B cell (primary cell): Measurements from ENCODE around the gene ARHGEF4. TPM values are rescaled to one million over a fixed set of nuclear protein-coding genes. Genes with fewer than 3 reads are reported as not detected.

Experiments
- ATAC-seq: fragments of 200-7000 bp; cut with Tn5 transposase; one replicate; pipeline ENCODE4 v1.10.0; 2021; ENCODE audit warnings: low read depth, mild to moderate bottlenecking, moderate number of reproducible peaks, moderate library complexity
- CTCF ChIA-PET: fragments of 350-600 bp; sonication (Branson Sonifier 250); formaldehyde crosslinking; loops from one replicate; lab custom pipeline; 2021; ENCODE audit warnings: antibody characterized with exemption, inconsistent platforms; lab: Charles Lee
- POLR2A ChIA-PET: fragments of 350-600 bp; sonication (Branson Sonifier 250); formaldehyde crosslinking; loops from one replicate; lab custom pipeline; 2021; ENCODE audit warnings: antibody characterized with exemption; lab: Charles Lee
- DNase-seq: peaks from one replicate; pipeline ENCODE4 v3.0.0; 2013
- H2AFZ ChIP-seq: 2 replicates; pipeline ENCODE4 v1.6.1; 2012; ENCODE audit warnings: mild to moderate bottlenecking, low read depth, low read length; ENCODE audit not compliant: insufficient read depth, poor library complexity, severe bottlenecking
- H3K27ac ChIP-seq, 2 donors: 1 replicate in 1 of 2; 2 replicates in 1 of 2; pipeline ENCODE4 v1.5.1; 2012 to 2013; ENCODE audit warnings: low read length in 2 of 2, mild to moderate bottlenecking in 2 of 2, moderate library complexity in 1 of 2
- H3K27me3 ChIP-seq, 4 experiments: fragments of 200-600 bp in 1 of 4; sonication (generic) in 1 of 4; replicated peaks in 1 of 4; 1 replicate in 2 of 4; 2 replicates in 2 of 4; pipeline versions ENCODE4 v1.6.1 to v1.7.0; 2013 to 2016; ENCODE audit warnings: low read length in 3 of 4, mild to moderate bottlenecking in 2 of 4, mixed read lengths in 1 of 4, moderate library complexity in 1 of 4; ENCODE audit not compliant: insufficient read depth in 4 of 4, control insufficient read depth in 3 of 4; ENCODE audit errors: control extremely low read depth in 1 of 4
- H3K36me3 ChIP-seq, 2 experiments: replicated peaks in 1 of 2; 1 replicate in 1 of 2; 2 replicates in 1 of 2; pipeline versions ENCODE4 v1.6.1 to v1.7.1; 2013; ENCODE audit warnings: low read length in 1 of 2; ENCODE audit not compliant: insufficient read depth in 2 of 2, control insufficient read depth in 1 of 2; ENCODE audit errors: control extremely low read depth in 1 of 2, extremely low read depth in 1 of 2
- H3K4me1 ChIP-seq, 2 donors: fragments of 200-600 bp in 1 of 2; sonication (generic) in 1 of 2; 1 replicate in 1 of 2; 2 replicates in 1 of 2; pipeline versions ENCODE4 v1.5.1 to v1.6.1; 2013 to 2017; ENCODE audit warnings: low read length in 2 of 2; ENCODE audit not compliant: control insufficient read depth in 2 of 2, insufficient read depth in 2 of 2
- H3K4me2 ChIP-seq: replicated peaks from 2 replicates; pipeline ENCODE3; 2012; ENCODE audit warnings: mild to moderate bottlenecking, low read depth, low read length; ENCODE audit not compliant: poor library complexity, severe bottlenecking
- H3K4me3 ChIP-seq, 5 experiments: fragments of 200-600 bp in 1 of 5; sonication (generic) in 1 of 5; 1 replicate in 3 of 5; 2 replicates in 2 of 5; pipeline versions ENCODE4 v1.5.1 to v1.7.0; 2011 to 2016; ENCODE audit warnings: low read length in 4 of 5, mild to moderate bottlenecking in 4 of 5, low read depth in 2 of 5, control low read depth in 1 of 5, moderate library complexity in 1 of 5; ENCODE audit not compliant: insufficient read depth in 1 of 5; ENCODE audit errors: control extremely low read depth in 1 of 5, extremely low read depth in 1 of 5
- H3K79me2 ChIP-seq: fragments of 200-600 bp; sonication (generic); one replicate; pipeline ENCODE4 v1.6.0; 2016; ENCODE audit warnings: low read length; ENCODE audit not compliant: control insufficient read depth, insufficient read depth
- H3K9ac ChIP-seq: fragments of 200-600 bp; sonication (generic); 2 replicates; pipeline ENCODE4 v1.6.1; 2017; ENCODE audit warnings: mild to moderate bottlenecking, low read length, moderate library complexity
- H3K9me3 ChIP-seq, 3 donors: one replicate each; pipeline versions ENCODE4 v1.6.1 to v1.7.1; 2013; ENCODE audit warnings: low read length in 2 of 3; ENCODE audit not compliant: control insufficient read depth in 2 of 3, insufficient read depth in 1 of 3; ENCODE audit errors: control extremely low read depth in 1 of 3
- H4K20me1 ChIP-seq: 2 replicates; pipeline ENCODE4 v1.6.0; 2012; ENCODE audit warnings: mild to moderate bottlenecking, low read length; ENCODE audit not compliant: insufficient read depth, control insufficient read depth, poor library complexity, severe bottlenecking
- H3K27ac Mint-ChIP-seq: one replicate; pipeline ENCODE4 v1.8.0; 2021; ENCODE audit warnings: mixed read lengths
- H3K27me3 Mint-ChIP-seq: one replicate; pipeline ENCODE4 v1.8.0; 2021; ENCODE audit warnings: mixed read lengths
- H3K4me1 Mint-ChIP-seq: one replicate; pipeline ENCODE4 v1.8.0; 2021; ENCODE audit warnings: mixed read lengths
- H3K4me3 Mint-ChIP-seq: one replicate; pipeline ENCODE4 v1.8.0; 2021; ENCODE audit warnings: mixed read lengths
- H3K9me3 Mint-ChIP-seq: one replicate; pipeline ENCODE4 v1.8.0; 2022; ENCODE audit warnings: mixed read lengths; ENCODE audit not compliant: insufficient read depth
- CTCF ChIP-seq: fragments of 200-600 bp; IDR thresholded peaks from one replicate; pipeline ENCODE4 v1.8.0; 2022; ENCODE audit warnings: antibody characterized with exemption, mild to moderate bottlenecking
- EZH2 ChIP-seq: IDR thresholded peaks from 2 replicates; pipeline ENCODE4 v1.6.1; 2012; ENCODE audit warnings: borderline replicate concordance, low read depth, mild to moderate bottlenecking, moderate library complexity, low read length; ENCODE audit not compliant: insufficient read depth, poor library complexity, severe bottlenecking
- WGBS: methylation state at CpG from one replicate; pipeline ENCODE4 v1.1.5; 2013; ENCODE audit warnings: missing lambda C conversion rate; ENCODE audit not compliant: insufficient coverage; 5-methylcytosine and 5-hydroxymethylcytosine counted together
- intact Hi-C: fragments of 100-400 bp; cut with micrococcal nuclease; formaldehyde crosslinking; loops from one replicate; pipeline ENCODE4 v1.10.0; 2022
- polyA plus RNA-seq: library from polyadenylated mRNA; depleted of rRNA; stranded (reverse); fragments of >200 nt; gene quantifications from 2 replicates; pipeline ENCODE4 v1.2.3, GENCODE V29; 2012
- total RNA-seq, 2 donors: library from RNA; stranded (reverse); fragments of 120-200 nt in 1 of 2; gene quantifications; 1 replicate in 1 of 2; 2 replicates in 1 of 2; pipeline versions ENCODE4 v1.2.3 to v1.2.4, GENCODE V29; 2013 to 2022

ARHGEF4 gene
- total and polyA plus RNA-seq, 2 donors (not counting 1 experiment from before 2014, with no cell fraction given), result 2.1 TPM; not detected in 1

DNA sequence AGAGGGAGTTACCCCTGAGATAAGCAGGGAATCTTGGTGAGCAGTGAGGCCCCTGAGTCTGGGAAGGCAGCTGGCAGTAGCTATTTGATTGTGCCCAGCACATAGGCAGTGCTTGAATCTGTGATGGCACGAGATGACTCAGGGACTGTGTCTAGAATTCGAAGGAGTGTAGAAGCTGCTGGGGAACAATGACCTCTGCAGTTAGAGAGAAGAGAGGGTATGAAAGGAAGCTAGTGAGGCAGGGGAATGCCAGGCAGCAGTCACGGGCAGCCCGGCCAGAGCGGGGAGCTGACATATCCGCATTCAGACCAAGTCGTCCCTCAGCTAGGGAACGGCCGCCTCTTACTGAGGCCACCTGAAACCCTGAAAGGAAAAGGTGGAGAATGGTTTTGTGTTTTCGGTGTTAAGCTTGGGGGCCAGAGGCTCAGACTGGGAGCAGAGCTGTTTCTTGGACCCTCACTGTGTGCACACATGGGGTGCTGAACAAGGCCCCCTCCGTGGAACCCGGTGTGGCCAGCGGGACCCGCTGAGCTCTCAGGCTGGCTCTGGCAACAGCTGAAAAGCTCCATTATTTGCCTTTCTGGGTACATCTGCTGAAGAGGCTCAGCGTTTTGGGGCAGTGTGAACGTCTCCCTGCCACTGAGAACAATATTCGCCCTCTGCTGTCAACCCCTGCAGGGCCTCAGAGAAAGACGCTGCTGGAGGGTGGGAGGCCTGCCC lies 32.9 kb downstream of the ARHGEF4 start:
- Histone ChIP-seq H3K27ac (no peak overlapping the region), H3K79me2 (no peaks in the 10 kb centered on the region), H3K36me3 (no peaks in the 10 kb centered on the region), H3K9me3 (no peaks in the 10 kb centered on the region), H3K27me3 (no peaks in the 10 kb centered on the region), H3K4me2 (no peak overlapping the region), H4K20me1 (no peaks in the 10 kb centered on the region), H3K9ac (no peak overlapping the region), H3K4me1 (peaks cover 4 to 7% of the 10 kb centered on the region in 2 donors), H2AFZ (no peak overlapping the region), H3K4me3 (no peak overlapping the region)
- no peaks in the 10 kb centered on the region for H3K9me3 Mint-ChIP-seq
- ChIA-PET CTCF (interaction anchor here (10.2 kb wide), 1 partner anchor 71 kb away, joined by 210 read pairs; no protein-coding TSS in a partner anchor), POLR2A (no interaction called here)
- intact Hi-C loops, result no loop called here
- H3K4me3 Mint-ChIP-seq, result no peak overlapping the region
- peaks cover 8% of the 10 kb centered on the region for H3K27me3 Mint-ChIP-seq
- ATAC-seq (no peak), DNase-seq (no peak)
- peaks cover 8% of the 10 kb centered on the region for H3K4me1 Mint-ChIP-seq
- TF ChIP-seq EZH2, result no peak
- no peak for TF ChIP-seq CTCF
- H3K27ac Mint-ChIP-seq, result no peak overlapping the region
- WGBS, result 82% methylated on average over 15 of the region's 18 CpGs

GRCh38 chr2:130870161-130870485 lies 33.4 kb downstream of the ARHGEF4 start:
- Mint-ChIP-seq H3K4me1 (peaks cover 8% of the 10 kb centered on the region), H3K27ac (no peak overlapping the region), H3K4me3 (no peak overlapping the region), H3K9me3 (no peaks in the 10 kb centered on the region), H3K27me3 (peaks cover 8% of the 10 kb centered on the region)
- DNase-seq (no peak), ATAC-seq (no peak)
- Histone ChIP-seq H3K27me3 (no peaks in the 10 kb centered on the region), H3K36me3 (no peaks in the 10 kb centered on the region), H3K4me2 (no peak overlapping the region), H3K27ac (no peak overlapping the region), H3K4me3 (no peak overlapping the region), H3K79me2 (no peaks in the 10 kb centered on the region), H2AFZ (no peak overlapping the region), H3K4me1 (peaks cover 4 to 7% of the 10 kb centered on the region in 2 donors), H4K20me1 (no peaks in the 10 kb centered on the region), H3K9ac (no peak overlapping the region), H3K9me3 (no peaks in the 10 kb centered on the region)
- TF ChIP-seq CTCF (no peak), EZH2 (no peak)
- CTCF ChIA-PET, result interaction anchor here (10.2 kb wide), 1 partner anchor 71 kb away, joined by 210 read pairs; no protein-coding TSS in a partner anchor
- POLR2A ChIA-PET, result no interaction called here
- 87% methylated on average over 5 of the region's 5 CpGs for whole genome bisulfite sequencing
- intact Hi-C loops, result no loop called here
